Hepatocyte (in vitro differentiated cells): ENCODE data around the gene GLS2. TPM values are rescaled to one million over a fixed set of nuclear protein-coding genes. Genes with fewer than 3 reads are reported as not detected.
A peak's percentile ranks its signal among the peaks of the same experiment; 100 is the strongest.

Experiments
- DNase-seq: peaks from one replicate; pipeline ENCODE4 v3.0.0-alpha.2; 2016; ENCODE audit warnings: low spot score
- H2AFZ ChIP-seq: fragments of 200-600 bp; sonication (generic); 2 replicates; pipeline ENCODE4 v1.6.0; 2016; ENCODE audit warnings: antibody characterized with exemption, mild to moderate bottlenecking
- H3K27ac ChIP-seq: fragments of 200-600 bp; sonication (generic); 2 replicates; pipeline ENCODE4 v1.5.1; 2016; ENCODE audit warnings: mild to moderate bottlenecking
- H3K27me3 ChIP-seq: fragments of 200-600 bp; sonication (generic); 2 replicates; pipeline ENCODE4 v1.6.1; 2016
- H3K36me3 ChIP-seq: fragments of 200-600 bp; sonication (generic); replicated peaks from 2 replicates; pipeline ENCODE4 v1.5.1; 2016; ENCODE audit warnings: low read depth; ENCODE audit not compliant: insufficient read depth
- H3K4me1 ChIP-seq: fragments of 200-600 bp; sonication (generic); 2 replicates; pipeline ENCODE4 v1.5.1; 2016; ENCODE audit warnings: mild to moderate bottlenecking, moderate library complexity; ENCODE audit not compliant: insufficient read depth
- H3K4me2 ChIP-seq: fragments of 200-600 bp; sonication (generic); 2 replicates; pipeline ENCODE4 v1.6.0; 2016
- H3K4me3 ChIP-seq: fragments of 200-600 bp; sonication (generic); 2 replicates; pipeline ENCODE4 v1.5.1; 2016; ENCODE audit warnings: mild to moderate bottlenecking
- H3K79me2 ChIP-seq: fragments of 200-600 bp; sonication (generic); 2 replicates; pipeline ENCODE4 v1.6.0; 2017; ENCODE audit warnings: mild to moderate bottlenecking
- H3K9me2 ChIP-seq: fragments of 200-600 bp; sonication (generic); replicated peaks from 2 replicates; pipeline ENCODE4 v1.6.0; 2017; ENCODE audit warnings: mild to moderate bottlenecking; ENCODE audit not compliant: insufficient read depth
- H3K9me3 ChIP-seq: fragments of 200-600 bp; sonication (generic); 2 replicates; pipeline ENCODE4 v1.5.1; 2016; ENCODE audit warnings: low read depth, mild to moderate bottlenecking
- H4K20me1 ChIP-seq: fragments of 200-600 bp; sonication (generic); 2 replicates; pipeline ENCODE4 v1.6.0; 2016; ENCODE audit warnings: mild to moderate bottlenecking; ENCODE audit not compliant: insufficient read depth, poor library complexity, severe bottlenecking
- CTCF ChIP-seq: fragments of 200-600 bp; sonication (generic); IDR thresholded peaks from 2 replicates; pipeline ENCODE4 v1.5.1; 2016; ENCODE audit warnings: antibody characterized with exemption, mild to moderate bottlenecking; ENCODE audit not compliant: poor library complexity
- EZH2 ChIP-seq: fragments of 200-600 bp; sonication (generic); IDR thresholded peaks from 2 replicates; pipeline ENCODE4 v1.6.1; 2016; ENCODE audit warnings: antibody characterized with exemption, mild to moderate bottlenecking, borderline replicate concordance
- EZH2phosphoT487 ChIP-seq: fragments of 200-600 bp; sonication (generic); IDR thresholded peaks from one replicate; pipeline ENCODE4 v1.6.1; 2018; ENCODE audit warnings: antibody characterized with exemption, mild to moderate bottlenecking, low read depth, moderate library complexity; ENCODE audit not compliant: unreplicated experiment, severe bottlenecking
- WGBS: methylation state at CpG from one replicate; pipeline ENCODE4 v1.1.6; 2016; ENCODE audit warnings: low lambda C conversion rate; ENCODE audit errors: missing lambda C conversion rate; 5-methylcytosine and 5-hydroxymethylcytosine counted together
- polyA plus RNA-seq: library from polyadenylated mRNA; unstranded; fragments of >200 nt; fragmentation: Nextera tagmentation; extraction: Ambion mirVana; gene quantifications from 2 replicates; pipeline ENCODE4 v1.2.1, GENCODE V29; 2016
- total RNA-seq: library from RNA; depleted of rRNA; stranded (reverse); fragments of >200 nt; gene quantifications from 2 replicates; pipeline ENCODE4 v1.2.3, GENCODE V29; 2014

The GLS2 gene
- total RNA-seq (6.1 and 6.4 TPM in 2 replicates), polyA plus RNA-seq (3.3 and 3.5 TPM in 2 replicates)

GRCh38 chr12:56488041-56488955 is at the start of gene GLS2:
GLS2 (minus strand) TSS chr12:56488161; CDS start chr12:56488118, 43 bp downstream.
- Histone ChIP-seq H2AFZ (peak within 1 kb of the TSS; percentile 73), H3K4me1 (no peaks in the 10 kb centered on the region), H3K9me3 (no peaks in the 10 kb centered on the region), H3K9me2 (no peaks in the 10 kb centered on the region), H3K27ac (no peak within 1 kb of the TSS), H3K4me2 (peak within 1 kb of the TSS; percentile 95), H3K27me3 (peaks cover 30% of the 10 kb centered on the region), H3K4me3 (peak within 1 kb of the TSS; percentile 42), H3K36me3 (no peaks in the 10 kb centered on the region), H4K20me1 (no peaks in the 10 kb centered on the region), H3K79me2 (no peaks in the 10 kb centered on the region)
- DNase-seq, result peak; percentile 83
- TF ChIP-seq CTCF (no peak), EZH2phosphoT487 (no peak), EZH2 (no peak)
- 30% methylated on average over 57 of the region's 59 CpGs for WGBS

- no peaks in the 10 kb centered on the region for H3K9me2 ChIP-seq
- no peaks in the 10 kb centered on the region for H3K36me3 ChIP-seq
- H3K4me3 ChIP-seq, result no peak overlapping the region
- H4K20me1 ChIP-seq, result peaks cover 5% of the 10 kb centered on the region
- no peaks in the 10 kb centered on the region for H3K4me1 ChIP-seq
- H3K27me3 ChIP-seq, result no peaks in the 10 kb centered on the region
- no peaks in the 10 kb centered on the region for H3K9me3 ChIP-seq
- H3K4me2 ChIP-seq, result no peak overlapping the region
- no peak overlapping the region for H3K27ac ChIP-seq
- DNase-seq, result no peak
- H2AFZ ChIP-seq, result no peak overlapping the region
- peaks cover 56% of the 10 kb centered on the region for H3K79me2 ChIP-seq
- no peak for TF ChIP-seq CTCF
Measured at GRCh38 chr12:56537546-56537945, 49.6 kb upstream of the GLS2 start.

- TF ChIP-seq EZH2, result no peak
- TF ChIP-seq EZH2phosphoT487, result no peak
- TF ChIP-seq CTCF, result no peak
- DNase-seq, result no peak
- no peak overlapping the region for H3K4me2 ChIP-seq
- H3K9me2 ChIP-seq, result no peaks in the 10 kb centered on the region
- no peaks in the 10 kb centered on the region for H3K36me3 ChIP-seq
- H3K4me1 ChIP-seq, result peaks cover 13% of the 10 kb centered on the region
- H3K4me3 ChIP-seq, result no peak overlapping the region
- peaks cover 82% of the 10 kb centered on the region for H3K79me2 ChIP-seq
- no peaks in the 10 kb centered on the region for H4K20me1 ChIP-seq
- H2AFZ ChIP-seq, result no peak overlapping the region
- H3K27ac ChIP-seq, result no peak overlapping the region
- no peaks in the 10 kb centered on the region for H3K9me3 ChIP-seq
- 78% methylated on average over 7 of the region's 7 CpGs for WGBS
- no peaks in the 10 kb centered on the region for H3K27me3 ChIP-seq
Measured at GRCh38 chr12:56530390-56531055, 42.6 kb upstream of the GLS2 start.
